ENCODE results near the gene TRUB1.

DNA sequence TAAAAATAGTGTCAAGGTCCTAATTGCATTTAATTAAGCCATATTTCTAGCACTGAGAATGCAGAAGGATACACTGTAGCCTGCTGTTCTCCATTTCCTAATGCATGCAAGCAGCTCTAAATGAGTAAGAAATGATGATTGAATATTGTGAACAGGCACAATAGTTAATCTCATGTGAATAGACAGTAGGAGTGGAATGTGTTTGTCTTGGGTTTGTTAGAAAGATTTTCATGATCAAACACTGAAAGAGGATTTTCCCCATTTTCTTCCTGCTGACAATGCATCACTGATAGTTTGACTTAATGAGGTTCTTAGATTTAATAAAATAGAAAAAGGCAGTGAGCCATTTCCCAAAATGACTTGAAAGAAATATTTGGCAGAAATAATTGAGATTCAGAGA, 43.1 kb upstream of the TRUB1 start:
- no peak for TF ChIP-seq CTCF (conservative IDR thresholded peaks at IDR 0.05 in 1 of 2, IDR thresholded peaks at IDR 0.05 in 1 of 2; ENCODE audit: low read depth in 1 of 2, low read length in 2 of 2)
- no peak for TF ChIP-seq EZH2 (IDR thresholded peaks at IDR 0.05; ENCODE audit: low read length, missing control alignments)
